ENCODE measurements around the gene LUZP2.

DNA sequence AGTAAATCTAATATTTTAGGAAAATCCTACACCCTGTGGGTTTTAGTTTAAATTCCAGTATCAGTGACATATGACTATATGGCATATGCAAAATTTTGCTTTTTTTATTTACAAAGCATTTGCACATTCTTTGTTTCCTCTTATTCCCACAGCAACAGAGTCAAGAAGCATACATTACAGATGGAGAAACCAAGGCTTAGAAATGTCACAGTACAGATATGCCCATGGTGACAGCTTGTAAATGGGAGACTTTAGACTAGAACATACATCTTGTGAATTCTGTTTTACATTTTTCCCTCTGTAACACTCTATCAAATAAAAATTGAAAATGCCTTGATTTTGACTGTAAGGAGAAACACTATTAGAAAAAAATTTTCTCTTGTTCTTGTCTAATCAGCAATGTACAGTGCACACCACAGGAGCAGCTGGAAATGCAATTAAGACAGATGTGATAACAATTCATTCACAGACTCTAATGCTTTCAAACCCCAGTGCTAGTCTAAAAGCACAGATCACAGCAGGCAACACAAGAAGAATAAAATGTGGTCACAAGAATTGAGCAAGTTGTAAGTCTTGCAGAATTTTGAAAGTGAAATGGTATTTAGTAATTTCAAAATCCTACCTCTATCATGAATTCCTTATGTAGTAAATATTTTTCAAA is 375.9 kb downstream of the LUZP2 start:
- TF ChIP-seq POLR2A (IDR thresholded peaks at IDR 0.05; ENCODE audit: low read length) (no peak), GATA1 (IDR thresholded peaks at IDR 0.05; ENCODE audit: low read depth, low read length) (no peak)
